ENCODE results near the gene LOC128125822.

- TF ChIP-seq USF1 (IDR thresholded peaks at IDR 0.05): no peak
- no peak for TF ChIP-seq ZBTB7A (IDR thresholded peaks at IDR 0.05; ENCODE audit: low read depth)
Observed at GRCh38 chr6:63578757-63579156, 6.5 kb downstream of the LOC128125822 start.

Measured in Ishikawa (cell line).